PC-3 (cell line): ENCODE data around the gene ENOSF1.

Experiments
- EZH2 ChIP-seq: fragments of 300-600 bp; sonication (generic); IDR thresholded peaks from one replicate; pipeline ENCODE4 v1.6.1; 2017; ENCODE audit warnings: antibody characterized with exemption, mild to moderate bottlenecking, low read length; ENCODE audit not compliant: unreplicated experiment
- TF ChIP-seq, protein P1 (sequence below): fragments of 300-600 bp; sonication (generic); conservative IDR thresholded peaks from 2 replicates; pipeline ENCODE4 v1.5.1; 2017; ENCODE audit warnings: antibody characterized with exemption, low read depth, mild to moderate bottlenecking, low read length

DNA sequence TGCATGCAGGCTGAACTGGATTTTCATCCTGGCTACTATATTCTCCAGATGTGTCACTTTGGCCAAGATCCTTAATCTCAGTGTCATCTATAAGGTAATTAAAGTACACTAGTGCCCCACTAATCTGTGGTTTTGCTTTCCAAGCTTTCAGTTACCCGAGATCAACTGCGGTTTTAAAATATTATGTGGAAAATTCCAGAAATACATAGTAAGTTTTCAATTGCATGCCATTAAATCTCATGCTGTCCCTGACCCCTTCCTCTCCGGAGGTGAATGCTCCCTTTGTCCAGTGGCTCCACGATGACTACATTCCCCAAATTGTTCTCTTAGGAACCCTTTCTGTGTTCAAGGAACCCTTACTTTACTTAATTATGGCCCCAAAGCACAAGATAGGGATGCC lies 60.3 kb downstream of the ENOSF1 start:
- TF ChIP-seq EZH2 = no peak
- TF ChIP-seq, protein P1, sequence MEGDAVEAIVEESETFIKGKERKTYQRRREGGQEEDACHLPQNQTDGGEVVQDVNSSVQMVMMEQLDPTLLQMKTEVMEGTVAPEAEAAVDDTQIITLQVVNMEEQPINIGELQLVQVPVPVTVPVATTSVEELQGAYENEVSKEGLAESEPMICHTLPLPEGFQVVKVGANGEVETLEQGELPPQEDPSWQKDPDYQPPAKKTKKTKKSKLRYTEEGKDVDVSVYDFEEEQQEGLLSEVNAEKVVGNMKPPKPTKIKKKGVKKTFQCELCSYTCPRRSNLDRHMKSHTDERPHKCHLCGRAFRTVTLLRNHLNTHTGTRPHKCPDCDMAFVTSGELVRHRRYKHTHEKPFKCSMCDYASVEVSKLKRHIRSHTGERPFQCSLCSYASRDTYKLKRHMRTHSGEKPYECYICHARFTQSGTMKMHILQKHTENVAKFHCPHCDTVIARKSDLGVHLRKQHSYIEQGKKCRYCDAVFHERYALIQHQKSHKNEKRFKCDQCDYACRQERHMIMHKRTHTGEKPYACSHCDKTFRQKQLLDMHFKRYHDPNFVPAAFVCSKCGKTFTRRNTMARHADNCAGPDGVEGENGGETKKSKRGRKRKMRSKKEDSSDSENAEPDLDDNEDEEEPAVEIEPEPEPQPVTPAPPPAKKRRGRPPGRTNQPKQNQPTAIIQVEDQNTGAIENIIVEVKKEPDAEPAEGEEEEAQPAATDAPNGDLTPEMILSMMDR = no peak
